Spleen (tissue), 7 donors: ENCODE measurements around the gene PTEN.

Experiments
- POLR2AphosphoS5 ChIP-seq, 3 donors: sonication (generic); formaldehyde crosslinking; IDR thresholded peaks; one replicate each; pipeline ENCODE4 v1.5.1; 2017; ENCODE audit warnings: antibody characterized with exemption in 3 of 3
- TF ChIP-seq, protein P1 (sequence below), 11 experiments: fragments of 200-600 bp in 7 of 11; fragments of 450-650 bp in 4 of 11; sonication (generic) in 4 of 11; IDR thresholded peaks in 8 of 11; conservative IDR thresholded peaks in 3 of 11; 1 replicate in 7 of 11; 2 replicates in 4 of 11; pipeline versions ENCODE4 v1.4.0 to v1.8.0; 2016 to 2021; ENCODE audit warnings: antibody characterized with exemption in 11 of 11, inconsistent platforms in 4 of 11, mild to moderate bottlenecking in 1 of 11
- donor health status: DM: no; HTN: no; CAD: no; lungs with moderate emphysema.
- donor health status: DM: no; HTN: no; CAD: no.
- donor health status: DM: no; HTN: no; CAD: no.

DNA sequence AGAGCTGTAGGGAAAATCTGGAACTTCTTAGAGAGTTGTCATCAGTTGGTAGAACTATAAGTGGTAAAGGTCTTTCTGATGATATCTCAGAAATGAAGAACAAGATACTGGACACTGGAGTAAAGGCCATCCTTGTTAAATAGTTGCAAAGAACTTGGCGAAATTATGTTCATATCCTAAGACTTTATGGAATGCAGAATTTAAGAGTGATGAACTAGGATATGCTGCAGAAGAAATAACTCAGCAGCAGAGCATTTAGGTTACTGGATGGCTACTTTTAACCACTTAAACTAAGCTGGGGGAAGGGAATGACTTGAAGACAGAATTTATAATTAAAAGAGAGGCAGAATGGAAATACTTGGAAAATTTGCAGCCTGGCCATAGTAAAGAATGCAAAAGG is 23.7 kb downstream of the PTEN start:
- TF ChIP-seq, protein P1, sequence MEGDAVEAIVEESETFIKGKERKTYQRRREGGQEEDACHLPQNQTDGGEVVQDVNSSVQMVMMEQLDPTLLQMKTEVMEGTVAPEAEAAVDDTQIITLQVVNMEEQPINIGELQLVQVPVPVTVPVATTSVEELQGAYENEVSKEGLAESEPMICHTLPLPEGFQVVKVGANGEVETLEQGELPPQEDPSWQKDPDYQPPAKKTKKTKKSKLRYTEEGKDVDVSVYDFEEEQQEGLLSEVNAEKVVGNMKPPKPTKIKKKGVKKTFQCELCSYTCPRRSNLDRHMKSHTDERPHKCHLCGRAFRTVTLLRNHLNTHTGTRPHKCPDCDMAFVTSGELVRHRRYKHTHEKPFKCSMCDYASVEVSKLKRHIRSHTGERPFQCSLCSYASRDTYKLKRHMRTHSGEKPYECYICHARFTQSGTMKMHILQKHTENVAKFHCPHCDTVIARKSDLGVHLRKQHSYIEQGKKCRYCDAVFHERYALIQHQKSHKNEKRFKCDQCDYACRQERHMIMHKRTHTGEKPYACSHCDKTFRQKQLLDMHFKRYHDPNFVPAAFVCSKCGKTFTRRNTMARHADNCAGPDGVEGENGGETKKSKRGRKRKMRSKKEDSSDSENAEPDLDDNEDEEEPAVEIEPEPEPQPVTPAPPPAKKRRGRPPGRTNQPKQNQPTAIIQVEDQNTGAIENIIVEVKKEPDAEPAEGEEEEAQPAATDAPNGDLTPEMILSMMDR (IDR thresholded peaks at IDR 0.05 in 8 of 11, conservative IDR thresholded peaks at IDR 0.05 in 3 of 11) = no peak
- TF ChIP-seq POLR2AphosphoS5 (IDR thresholded peaks at IDR 0.05) = no peak
